ENCODE results near the gene SRRM5. TPM values are rescaled to one million over a fixed set of nuclear protein-coding genes. Genes with fewer than 3 reads are reported as not detected.

SRRM5 gene
- total and polyA plus RNA-seq, 2 of the 13 experiments (the other 11 are each of a cell fraction or from before 2014, with no cell fraction given), result 0.11 to 0.16 TPM

DNA sequence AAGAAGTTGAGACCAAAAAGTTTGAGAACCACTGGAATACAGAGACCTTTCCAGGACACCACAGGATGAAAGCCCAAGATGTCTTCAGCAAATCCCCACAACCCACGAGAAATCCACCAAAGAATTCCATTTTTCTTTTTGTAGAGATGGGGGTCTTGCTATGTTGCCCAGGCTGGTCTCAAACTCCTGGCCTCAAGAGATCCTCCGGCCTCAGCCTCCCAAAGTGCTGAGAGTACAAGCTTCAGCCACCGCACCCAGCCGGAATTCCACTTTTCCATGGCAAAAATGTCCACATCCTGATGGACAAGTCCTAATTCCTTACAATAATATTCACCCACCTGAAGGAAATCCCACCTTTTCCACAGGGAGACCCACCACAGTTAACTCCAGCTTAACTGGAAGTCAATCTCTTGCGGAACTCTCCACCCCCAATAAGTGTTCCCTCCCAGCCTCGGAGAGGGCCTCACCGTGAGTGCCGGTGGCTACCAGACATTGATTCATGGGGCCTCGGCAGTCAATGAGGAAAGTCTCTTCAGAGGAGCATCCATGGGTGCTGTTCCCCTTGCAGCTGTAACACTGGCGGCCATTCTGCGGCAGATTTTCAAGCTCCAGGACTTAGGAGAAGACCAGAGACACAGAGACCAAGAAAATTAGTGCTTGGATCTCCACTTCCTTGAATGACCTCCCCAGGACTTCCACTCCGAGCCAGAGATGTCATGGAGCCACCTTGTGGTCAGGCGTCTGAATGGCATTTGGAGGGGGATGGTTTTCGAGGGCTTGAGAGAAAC lies 40.1 kb downstream of the SRRM5 start (continued):
- no peak for TF ChIP-seq ZNF333 (CRISPR knock-in tag; IDR thresholded peaks at IDR 0.05; ENCODE audit: borderline replicate concordance)
- TF ChIP-seq, protein P1, sequence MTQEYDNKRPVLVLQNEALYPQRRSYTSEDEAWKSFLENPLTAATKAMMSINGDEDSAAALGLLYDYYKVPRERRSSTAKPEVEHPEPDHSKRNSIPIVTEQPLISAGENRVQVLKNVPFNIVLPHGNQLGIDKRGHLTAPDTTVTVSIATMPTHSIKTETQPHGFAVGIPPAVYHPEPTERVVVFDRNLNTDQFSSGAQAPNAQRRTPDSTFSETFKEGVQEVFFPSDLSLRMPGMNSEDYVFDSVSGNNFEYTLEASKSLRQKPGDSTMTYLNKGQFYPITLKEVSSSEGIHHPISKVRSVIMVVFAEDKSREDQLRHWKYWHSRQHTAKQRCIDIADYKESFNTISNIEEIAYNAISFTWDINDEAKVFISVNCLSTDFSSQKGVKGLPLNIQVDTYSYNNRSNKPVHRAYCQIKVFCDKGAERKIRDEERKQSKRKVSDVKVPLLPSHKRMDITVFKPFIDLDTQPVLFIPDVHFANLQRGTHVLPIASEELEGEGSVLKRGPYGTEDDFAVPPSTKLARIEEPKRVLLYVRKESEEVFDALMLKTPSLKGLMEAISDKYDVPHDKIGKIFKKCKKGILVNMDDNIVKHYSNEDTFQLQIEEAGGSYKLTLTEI (CRISPR knock-in tag; conservative IDR thresholded peaks at IDR 0.05), result no peak
- 0 out of 2 replicates have a peak, but pooled peaks have one; percentile 14 for TF ChIP-seq ZNF331 (CRISPR knock-in tag; IDR thresholded peaks at IDR 0.05)
- TF ChIP-seq NCOA2 (CRISPR knock-in tag; IDR thresholded peaks at IDR 0.05), result no peak
- no peak for TF ChIP-seq RBM22 (optimal IDR thresholded peaks at IDR 0.05; ENCODE audit: low read length)
- no peak for TF ChIP-seq ZNF850 (CRISPR knock-in tag; conservative IDR thresholded peaks at IDR 0.05)
- TF ChIP-seq ZNF788 (CRISPR knock-in tag; IDR thresholded peaks at IDR 0.05; ENCODE audit: borderline replicate concordance), result peak; percentile 20; the same call in 1 of the 2 replicates
- TF ChIP-seq NR2F2 (IDR thresholded peaks at IDR 0.05; ENCODE audit: borderline replicate concordance, low read depth), result no peak
- TF ChIP-seq ZNF749 (CRISPR knock-in tag; IDR thresholded peaks at IDR 0.05; ENCODE audit: borderline replicate concordance), result no peak
- TF ChIP-seq SAP130 (CRISPR knock-in tag; IDR thresholded peaks at IDR 0.05; ENCODE audit: low read depth), result peak; percentile 75
- TF ChIP-seq, protein P2, sequence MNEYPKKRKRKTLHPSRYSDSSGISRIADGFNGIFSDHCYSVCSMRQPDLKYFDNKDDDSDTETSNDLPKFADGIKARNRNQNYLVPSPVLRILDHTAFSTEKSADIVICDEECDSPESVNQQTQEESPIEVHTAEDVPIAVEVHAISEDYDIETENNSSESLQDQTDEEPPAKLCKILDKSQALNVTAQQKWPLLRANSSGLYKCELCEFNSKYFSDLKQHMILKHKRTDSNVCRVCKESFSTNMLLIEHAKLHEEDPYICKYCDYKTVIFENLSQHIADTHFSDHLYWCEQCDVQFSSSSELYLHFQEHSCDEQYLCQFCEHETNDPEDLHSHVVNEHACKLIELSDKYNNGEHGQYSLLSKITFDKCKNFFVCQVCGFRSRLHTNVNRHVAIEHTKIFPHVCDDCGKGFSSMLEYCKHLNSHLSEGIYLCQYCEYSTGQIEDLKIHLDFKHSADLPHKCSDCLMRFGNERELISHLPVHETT (CRISPR knock-in tag; conservative IDR thresholded peaks at IDR 0.05), result no peak
- TF ChIP-seq NCOA1 (CRISPR knock-in tag; IDR thresholded peaks at IDR 0.05), result no peak
- TF ChIP-seq SP140L (CRISPR knock-in tag; IDR thresholded peaks at IDR 0.05; ENCODE audit: borderline replicate concordance), result no peak
- TF ChIP-seq, protein P3, sequence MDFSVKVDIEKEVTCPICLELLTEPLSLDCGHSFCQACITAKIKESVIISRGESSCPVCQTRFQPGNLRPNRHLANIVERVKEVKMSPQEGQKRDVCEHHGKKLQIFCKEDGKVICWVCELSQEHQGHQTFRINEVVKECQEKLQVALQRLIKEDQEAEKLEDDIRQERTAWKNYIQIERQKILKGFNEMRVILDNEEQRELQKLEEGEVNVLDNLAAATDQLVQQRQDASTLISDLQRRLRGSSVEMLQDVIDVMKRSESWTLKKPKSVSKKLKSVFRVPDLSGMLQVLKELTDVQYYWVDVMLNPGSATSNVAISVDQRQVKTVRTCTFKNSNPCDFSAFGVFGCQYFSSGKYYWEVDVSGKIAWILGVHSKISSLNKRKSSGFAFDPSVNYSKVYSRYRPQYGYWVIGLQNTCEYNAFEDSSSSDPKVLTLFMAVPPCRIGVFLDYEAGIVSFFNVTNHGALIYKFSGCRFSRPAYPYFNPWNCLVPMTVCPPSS (IDR thresholded peaks at IDR 0.05), result no peak
- TF ChIP-seq ZFYVE20 (CRISPR knock-in tag; IDR thresholded peaks at IDR 0.05; ENCODE audit: borderline replicate concordance, low read depth), result no peak
- peak; percentile 97 for TF ChIP-seq ZNF335 (CRISPR knock-in tag; IDR thresholded peaks at IDR 0.05)
- TF ChIP-seq ZNF883 (CRISPR knock-in tag; IDR thresholded peaks at IDR 0.05; ENCODE audit: not compliant biosample characterization), result no peak
- TF ChIP-seq ZNF354B (CRISPR knock-in tag; IDR thresholded peaks at IDR 0.05), result no peak
- no peak for TF ChIP-seq PPARG (CRISPR knock-in tag; conservative IDR thresholded peaks at IDR 0.05)
- TF ChIP-seq ZMAT3 (CRISPR knock-in tag; conservative IDR thresholded peaks at IDR 0.05), result no peak
- TF ChIP-seq, protein P4, sequence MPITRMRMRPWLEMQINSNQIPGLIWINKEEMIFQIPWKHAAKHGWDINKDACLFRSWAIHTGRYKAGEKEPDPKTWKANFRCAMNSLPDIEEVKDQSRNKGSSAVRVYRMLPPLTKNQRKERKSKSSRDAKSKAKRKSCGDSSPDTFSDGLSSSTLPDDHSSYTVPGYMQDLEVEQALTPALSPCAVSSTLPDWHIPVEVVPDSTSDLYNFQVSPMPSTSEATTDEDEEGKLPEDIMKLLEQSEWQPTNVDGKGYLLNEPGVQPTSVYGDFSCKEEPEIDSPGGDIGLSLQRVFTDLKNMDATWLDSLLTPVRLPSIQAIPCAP (CRISPR knock-in tag; IDR thresholded peaks at IDR 0.05; ENCODE audit: low read depth), result no peak
- TF ChIP-seq, protein P5, sequence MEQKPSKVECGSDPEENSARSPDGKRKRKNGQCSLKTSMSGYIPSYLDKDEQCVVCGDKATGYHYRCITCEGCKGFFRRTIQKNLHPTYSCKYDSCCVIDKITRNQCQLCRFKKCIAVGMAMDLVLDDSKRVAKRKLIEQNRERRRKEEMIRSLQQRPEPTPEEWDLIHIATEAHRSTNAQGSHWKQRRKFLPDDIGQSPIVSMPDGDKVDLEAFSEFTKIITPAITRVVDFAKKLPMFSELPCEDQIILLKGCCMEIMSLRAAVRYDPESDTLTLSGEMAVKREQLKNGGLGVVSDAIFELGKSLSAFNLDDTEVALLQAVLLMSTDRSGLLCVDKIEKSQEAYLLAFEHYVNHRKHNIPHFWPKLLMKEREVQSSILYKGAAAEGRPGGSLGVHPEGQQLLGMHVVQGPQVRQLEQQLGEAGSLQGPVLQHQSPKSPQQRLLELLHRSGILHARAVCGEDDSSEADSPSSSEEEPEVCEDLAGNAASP (CRISPR knock-in tag; IDR thresholded peaks at IDR 0.05; ENCODE audit: borderline replicate concordance), result peak; percentile 72; the same call in 1 of the 2 replicates
- no peak for TF ChIP-seq HNF4A (CRISPR knock-in tag; IDR thresholded peaks at IDR 0.05)
- 0 out of 2 replicates have a peak, but pooled peaks have one; percentile 29 for TF ChIP-seq ZSCAN29 (CRISPR knock-in tag; conservative IDR thresholded peaks at IDR 0.05)

Data from HepG2 (cell line).